Astrocyte of the cerebellum (primary cell): ENCODE results near the gene DPP6.

Experiments
- DNase-seq: peaks from one replicate; pipeline ENCODE4 v3.0.0-alpha.2; 2011; ENCODE audit warnings: low read depth
- H3K4me3 ChIP-seq: 2 replicates; pipeline ENCODE4 v1.5.1; 2011; ENCODE audit warnings: mild to moderate bottlenecking, low read depth, low read length, moderate library complexity
- CTCF ChIP-seq: IDR thresholded peaks from 2 replicates; pipeline ENCODE4 v1.5.1; 2012; ENCODE audit warnings: low read length, low read depth, moderate library complexity, mild to moderate bottlenecking; ENCODE audit errors: missing control alignments
- in situ Hi-C: cut with HindIII; loops from 2 replicates; pipeline ENCODE4 v1.10.0; 2017; ENCODE audit warnings: low sequenced_read_pairs

Gene DPP6

GRCh38 chr7:154892459-154892858 is 840.3 kb downstream of the DPP6 start:
- TF ChIP-seq CTCF, result no peak
- DNase-seq, result no peak
- in situ Hi-C loops, result no loop called here
- no peak overlapping the region for H3K4me3 ChIP-seq

GRCh38 chr7:154896076-154896475 is 843.9 kb downstream of the DPP6 start:
- H3K4me3 ChIP-seq, result no peak overlapping the region
- TF ChIP-seq CTCF, result no peak
- in situ Hi-C loops, result no loop called here
- no peak for DNase-seq

GRCh38 chr7:154898973-154899855 is 847.0 kb downstream of the DPP6 start:
- TF ChIP-seq CTCF, result no peak
- in situ Hi-C loops, result no loop called here
- no peak overlapping the region for H3K4me3 ChIP-seq
- no peak for DNase-seq

GRCh38 chr7:154899862-154900261 is 847.7 kb downstream of the DPP6 start:
- no peak for DNase-seq
- in situ Hi-C loops, result no loop called here
- no peak overlapping the region for H3K4me3 ChIP-seq
- TF ChIP-seq CTCF, result no peak

GRCh38 chr7:154902600-154903082 is 850.4 kb downstream of the DPP6 start:
- in situ Hi-C loops, result no loop called here

More at GRCh38 chr7:154902600-154903082, 850.4 kb downstream of the DPP6 start:
- no peak for DNase-seq
- no peak for TF ChIP-seq CTCF
- H3K4me3 ChIP-seq, result no peak overlapping the region
